GM19043 (cell line): ENCODE results near the gene POLR2F.

Source experiments
- ATAC-seq: cut with Tn5 transposase; IDR thresholded peaks from one replicate; pipeline ENCODE4 v1.9.1; 2021; ENCODE audit warnings: low read depth; ENCODE audit not compliant: unreplicated experiment

POLR2F gene

DNA sequence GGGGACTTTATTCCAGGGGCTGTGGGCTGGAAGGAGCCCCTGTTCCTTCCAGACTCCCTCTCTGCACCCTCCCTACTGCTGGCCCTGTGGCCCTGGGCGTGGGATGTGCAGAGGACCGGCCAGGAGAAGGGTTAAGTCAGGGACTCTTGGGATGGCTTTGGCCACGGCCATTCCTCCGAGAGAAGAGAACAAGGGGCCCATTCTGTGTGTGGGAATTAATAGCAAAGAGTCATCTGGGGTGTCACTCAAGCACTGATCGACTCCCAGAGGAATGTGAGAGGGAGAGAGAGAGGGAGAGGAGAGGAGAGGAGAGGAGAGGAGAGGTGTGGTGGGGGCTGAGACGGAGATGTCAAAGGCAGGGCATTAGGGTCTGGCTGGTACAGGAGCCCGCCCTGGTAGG lies 45.0 kb downstream of the POLR2F start:
- ATAC-seq = no peak

DNA sequence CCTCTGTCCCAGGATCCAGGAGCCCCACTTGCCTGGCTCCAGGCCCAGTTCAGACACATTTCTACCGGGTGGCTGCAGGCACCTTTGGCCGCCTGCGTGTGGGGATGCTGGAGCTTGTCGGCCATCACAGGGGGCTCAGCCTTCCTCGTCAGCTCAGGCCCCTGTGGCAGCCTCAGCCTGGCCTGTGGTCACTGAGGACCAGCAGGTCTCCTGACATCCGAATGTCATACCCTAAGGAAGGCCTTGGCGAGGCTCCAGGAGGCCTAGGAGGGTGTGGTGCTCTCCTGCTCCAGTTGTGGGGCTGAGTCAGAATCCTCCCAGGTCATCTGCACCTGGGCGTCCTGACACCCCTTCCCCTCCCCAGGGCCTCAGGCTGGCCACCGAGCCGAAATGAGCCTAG lies 45.7 kb downstream of the POLR2F start:
- ATAC-seq = no peak

DNA sequence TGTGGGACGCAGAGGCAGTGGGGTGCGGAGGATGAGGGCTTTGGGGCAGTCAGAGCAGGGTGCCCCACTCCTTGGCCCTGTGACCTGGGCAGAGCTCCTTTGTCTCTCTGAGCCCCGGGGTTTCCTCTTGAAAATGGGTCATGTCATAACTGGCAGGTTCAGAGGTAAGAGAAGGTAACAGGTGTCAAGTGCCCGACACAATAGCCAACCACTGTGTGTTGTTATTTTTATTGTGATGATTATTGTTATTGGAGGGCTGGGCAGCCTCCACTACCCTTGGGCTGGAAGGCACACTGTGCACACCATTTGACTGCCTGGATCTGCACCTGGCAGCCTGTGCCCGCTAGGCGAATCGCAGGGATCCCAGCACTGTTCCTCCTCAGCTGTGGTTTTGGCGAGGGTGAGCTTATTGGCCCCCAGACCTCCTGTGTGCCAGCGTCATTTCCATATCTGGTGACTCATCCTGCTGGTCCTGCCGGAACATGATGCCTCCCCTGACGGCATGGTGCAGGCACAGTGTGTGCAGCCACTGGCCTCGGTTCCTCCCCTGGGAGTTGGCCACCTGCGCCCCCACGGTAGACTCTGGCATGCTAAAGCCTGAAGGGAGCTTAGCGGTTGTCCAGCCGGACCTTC lies 46.3 kb downstream of the POLR2F start:
- ATAC-seq = no peak

DNA sequence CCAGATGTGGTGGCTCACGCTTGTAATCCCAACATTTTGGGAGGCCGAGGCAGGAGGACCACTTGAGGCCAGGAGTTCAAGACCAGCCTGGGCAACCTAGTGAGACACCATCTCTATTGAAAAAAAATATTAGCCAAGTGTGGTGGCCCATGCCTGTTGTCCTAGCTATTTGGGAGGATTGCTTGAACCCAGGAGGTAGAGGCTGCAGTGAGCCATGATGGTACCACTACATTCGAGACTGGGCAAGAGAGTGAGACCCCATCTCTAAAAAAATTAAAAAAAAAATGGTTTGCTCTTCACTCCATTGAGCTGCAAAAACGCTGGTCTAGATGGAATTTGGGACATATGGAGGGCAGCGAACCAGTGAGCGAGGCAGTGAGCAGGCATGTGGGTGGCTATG lies 52.4 kb downstream of the POLR2F start:
- ATAC-seq = no peak

DNA sequence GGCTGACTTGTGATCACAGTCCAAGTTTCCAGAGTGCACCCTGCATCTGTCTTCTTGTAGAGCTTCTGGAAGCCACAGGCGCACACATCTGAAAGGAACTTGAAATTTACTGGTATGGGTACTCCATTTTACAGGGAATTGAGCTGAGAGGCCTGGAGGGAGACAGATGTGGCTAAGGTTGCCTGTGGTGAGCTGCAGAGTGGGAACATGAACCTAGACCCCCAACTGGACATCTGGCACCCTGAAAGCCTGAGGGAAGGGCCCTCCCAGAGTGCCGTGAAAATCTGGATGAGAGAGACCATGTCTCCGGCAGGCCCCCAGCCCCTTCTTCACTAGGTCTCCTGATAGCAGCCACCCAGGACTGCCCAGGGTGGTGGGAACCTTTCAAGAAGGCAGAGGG lies 53.4 kb downstream of the POLR2F start:
- no peak for ATAC-seq

DNA sequence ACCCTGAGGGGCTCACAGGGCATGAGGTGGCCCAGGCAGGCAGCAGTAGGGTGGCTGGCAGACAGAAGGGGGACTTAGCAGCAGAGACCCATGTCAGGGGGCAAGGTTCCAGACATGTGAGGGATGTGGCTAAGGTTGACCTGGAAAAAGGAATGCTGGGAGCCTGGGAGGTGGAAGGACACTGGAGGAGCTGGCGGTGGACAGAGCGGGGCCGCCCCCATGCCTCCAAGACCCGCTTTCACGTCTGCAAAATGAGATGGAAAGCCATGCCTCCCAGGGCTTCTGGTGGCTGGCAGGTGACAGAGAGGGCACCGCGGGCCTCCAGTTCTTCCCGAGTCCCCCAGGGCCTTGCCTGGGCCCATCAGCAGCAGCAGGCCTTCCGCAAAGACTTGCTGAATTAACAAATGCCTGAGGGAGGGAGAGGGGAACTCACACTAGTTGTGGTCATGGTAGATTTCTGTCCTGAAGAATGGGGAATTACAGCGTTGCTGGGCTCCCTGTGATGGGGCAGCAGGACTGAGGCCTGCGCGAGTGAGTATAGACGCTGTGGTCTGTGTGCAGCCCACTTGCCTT lies 53.9 kb downstream of the POLR2F start:
- ATAC-seq = no peak

DNA sequence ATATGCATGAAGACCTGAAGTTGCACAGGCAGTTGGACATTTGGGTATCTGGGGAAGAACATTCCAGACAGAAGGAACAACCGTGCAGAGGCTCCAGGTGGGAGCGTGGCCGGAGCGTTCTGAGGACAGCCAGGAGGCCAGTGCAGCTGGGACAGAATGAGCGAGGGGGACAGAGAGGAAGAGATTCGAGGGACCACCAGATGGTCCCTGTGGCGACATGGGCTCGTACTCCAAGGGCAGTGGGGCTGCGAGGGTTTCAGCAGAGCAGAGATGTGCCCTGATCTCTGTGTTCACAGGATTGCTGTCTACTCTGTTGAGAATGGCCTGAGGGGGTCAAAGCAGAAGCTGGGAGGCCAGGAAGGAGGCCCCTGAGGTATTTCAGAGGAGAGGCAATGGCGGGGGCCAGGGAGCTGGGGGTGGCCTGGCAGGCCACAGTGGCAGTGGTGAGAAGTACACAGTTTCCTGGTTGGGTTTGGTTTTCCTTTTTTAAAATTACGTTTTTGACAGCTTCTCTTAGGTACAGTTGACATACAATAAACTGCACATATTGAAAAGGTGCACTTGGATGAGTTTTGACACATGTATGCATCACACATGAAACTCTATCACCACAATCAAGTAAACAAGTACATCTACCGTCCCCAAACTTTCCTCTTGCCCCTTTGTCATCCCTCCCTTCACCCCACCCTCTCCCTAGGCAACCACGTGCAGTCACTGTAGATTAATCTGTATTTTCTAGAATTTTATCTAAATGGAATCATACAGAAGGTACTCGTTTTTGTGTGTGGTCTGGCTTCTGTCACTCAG lies 55.7 kb downstream of the POLR2F start:
- ATAC-seq = no peak

DNA sequence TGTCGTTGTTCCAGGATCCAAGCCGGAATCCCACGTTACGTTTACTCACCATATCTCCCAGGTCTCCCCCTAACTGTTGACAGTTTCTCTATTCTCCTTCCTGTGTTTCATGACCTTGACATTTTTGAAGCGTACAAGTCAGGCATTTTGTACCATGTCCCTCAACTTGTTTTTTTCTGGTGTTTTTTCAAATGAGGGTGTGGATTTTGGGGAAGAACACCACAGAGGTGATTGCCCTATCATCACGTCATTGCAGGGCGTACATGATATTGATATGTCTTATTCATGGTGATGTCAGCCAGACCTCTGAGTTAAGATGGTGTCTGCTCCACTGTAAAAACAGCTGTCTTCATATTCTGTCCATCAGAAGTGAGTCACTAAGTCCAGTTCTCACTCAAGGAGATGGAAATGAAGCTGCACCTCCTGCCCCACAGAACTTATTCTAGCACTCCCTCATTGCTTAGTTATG lies 59.1 kb downstream of the POLR2F start:
- ATAC-seq = no peak

DNA sequence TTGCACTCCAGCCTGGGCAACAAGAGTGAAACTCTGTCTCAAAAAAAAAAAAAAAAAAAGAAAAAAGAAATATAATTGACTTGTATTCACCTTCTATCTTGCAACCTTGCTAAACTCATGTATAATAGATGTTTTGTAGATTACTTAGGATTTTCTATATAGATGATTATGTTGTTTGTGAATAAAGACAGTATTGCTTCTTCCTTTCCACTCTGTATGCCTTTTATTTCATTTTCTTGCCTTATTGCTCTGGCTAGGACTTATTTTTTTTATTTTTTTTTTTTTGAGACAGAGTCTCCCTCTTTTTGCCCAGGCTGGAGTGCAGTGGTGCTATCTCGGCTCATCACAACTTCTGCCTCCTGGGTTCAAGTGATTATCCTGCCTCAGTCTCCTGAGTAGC lies 60.6 kb downstream of the POLR2F start:
- ATAC-seq = no peak

DNA sequence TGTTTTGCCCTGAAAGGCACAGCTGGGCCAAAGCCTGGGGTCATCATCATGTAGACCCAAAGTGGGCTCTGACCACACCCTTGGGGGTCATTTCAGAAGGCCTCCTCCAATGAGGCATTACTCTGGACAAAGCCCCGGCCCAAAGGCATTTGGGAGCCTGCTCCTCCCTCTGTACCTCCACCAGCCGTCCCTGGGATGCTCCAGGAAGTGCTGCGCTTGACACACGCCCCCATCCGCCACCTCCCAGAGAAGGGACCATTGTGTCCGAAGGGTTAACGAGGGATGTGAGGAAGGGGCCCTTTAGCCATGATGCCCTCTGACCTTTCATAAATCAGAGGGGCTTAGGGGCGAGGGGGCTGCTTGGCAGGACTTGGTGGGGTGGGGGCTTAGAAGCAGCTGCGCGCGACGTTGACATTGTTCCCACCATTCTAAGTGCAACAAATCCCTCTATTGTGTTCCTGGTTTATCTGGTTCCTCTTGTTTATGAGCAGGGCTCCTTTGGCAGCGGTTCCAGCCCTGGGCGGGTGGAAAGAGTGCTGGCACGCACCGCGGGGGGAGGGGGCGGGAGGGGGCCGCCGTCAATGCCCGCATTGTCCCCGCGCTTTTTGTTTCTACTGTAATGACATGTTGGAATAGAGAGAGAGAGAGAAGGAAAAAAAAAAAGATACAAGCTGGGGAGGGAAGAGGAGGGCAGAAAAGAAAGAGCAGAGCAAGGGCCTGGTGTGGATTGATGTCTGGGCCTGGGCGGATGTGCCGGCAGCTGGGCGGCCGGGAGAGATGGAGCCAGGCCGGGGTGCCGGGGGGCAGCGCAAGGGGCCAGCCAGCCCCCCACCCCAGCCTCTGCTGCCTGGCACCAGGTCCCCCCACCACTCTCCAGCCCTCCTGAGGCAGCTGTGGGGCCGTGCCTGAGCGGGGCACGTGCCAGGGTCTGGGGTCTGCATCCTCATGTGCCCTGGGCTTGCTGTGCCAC lies 63.0 kb downstream of the POLR2F start:
- ATAC-seq = no peak

DNA sequence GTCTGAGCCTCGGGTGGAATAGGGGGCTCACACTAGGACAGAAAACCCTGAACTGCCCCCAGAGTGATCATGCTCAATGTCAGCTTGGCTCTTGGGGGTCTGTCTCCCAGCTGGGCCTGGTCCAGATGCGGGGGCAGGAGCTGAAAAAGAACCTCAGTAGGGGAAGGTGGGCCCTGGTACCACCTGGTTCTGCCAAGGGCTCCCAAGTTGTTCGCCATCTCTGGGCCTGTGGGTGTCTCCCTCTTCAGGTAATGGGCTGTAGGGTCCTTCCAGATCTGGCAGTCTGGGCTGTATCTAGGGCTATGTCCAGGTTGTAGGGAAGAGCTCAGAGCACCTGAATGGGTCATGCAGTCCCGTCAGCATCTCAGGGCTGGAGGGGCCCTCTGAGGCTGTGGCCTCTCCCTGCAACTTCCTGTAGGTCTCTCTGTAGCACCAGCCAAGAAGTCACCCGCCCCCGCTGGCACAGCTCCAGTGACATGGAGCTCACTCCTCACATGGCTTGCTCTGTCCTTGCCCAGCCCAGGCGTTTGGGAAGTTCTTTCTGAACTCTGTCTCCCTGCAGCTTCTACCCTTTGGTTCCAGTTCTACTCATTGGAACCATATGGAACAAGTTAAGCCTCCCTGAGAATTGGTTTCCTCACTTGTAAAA lies 63.9 kb downstream of the POLR2F start:
- no peak for ATAC-seq

DNA sequence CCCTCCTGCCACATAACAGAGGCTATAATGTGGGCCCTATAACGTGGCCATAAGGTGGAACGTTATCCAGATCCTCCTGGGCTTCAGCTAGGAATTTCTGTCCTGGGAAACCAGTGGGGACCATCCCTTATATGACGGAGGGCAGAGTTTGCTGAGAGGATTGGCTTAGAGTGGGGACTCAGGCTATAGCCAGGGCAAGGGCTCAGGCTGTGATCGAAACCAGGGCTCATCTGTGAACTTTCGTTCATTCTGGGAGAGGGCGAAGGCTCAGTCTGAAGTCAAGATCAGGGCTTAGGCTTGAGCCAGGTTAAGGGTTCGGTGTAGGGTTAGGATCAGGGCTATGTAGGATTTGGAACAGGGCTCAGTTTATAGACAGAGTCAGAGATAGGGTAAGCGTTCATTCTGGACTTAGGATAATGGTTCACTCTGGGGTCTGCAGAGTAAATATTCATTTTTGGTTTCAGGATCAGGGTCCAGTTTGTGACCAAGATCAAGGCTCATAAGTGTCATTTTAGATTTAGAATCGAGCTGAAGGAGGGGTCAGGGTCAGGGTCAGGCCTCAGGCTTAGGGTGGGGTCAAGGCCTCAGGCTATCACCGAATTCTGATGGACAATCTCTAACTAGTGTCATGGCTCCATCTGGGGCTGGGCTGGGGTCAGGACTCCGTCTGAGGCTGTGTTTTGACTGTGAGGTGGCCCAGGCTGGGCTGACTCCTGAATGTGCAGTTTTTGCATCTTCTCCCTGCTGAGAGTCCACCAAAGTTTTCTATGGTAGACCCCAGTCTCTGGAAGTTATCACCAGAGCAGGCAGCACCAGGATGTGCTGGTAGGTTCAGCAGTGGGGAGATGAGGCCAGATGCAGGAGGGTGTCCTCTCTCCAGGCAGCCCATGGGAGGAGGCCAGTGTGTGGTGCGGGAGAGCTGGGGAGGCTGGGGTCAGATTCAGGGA lies 64.7 kb downstream of the POLR2F start:
- no peak for ATAC-seq
